IMR-90 (cell line): ENCODE results near the gene ZFR. TPM values are rescaled to one million over a fixed set of nuclear protein-coding genes. Genes with fewer than 3 reads are reported as not detected.

Experiments
- ATAC-seq: fragments of 200-7000 bp; cut with Tn5 transposase; 2 replicates; pipeline ENCODE4 v1.9.1; 2020; ENCODE audit warnings: low read depth, mild to moderate bottlenecking, moderate library complexity
- BruUV-seq: library from RNA; stranded (reverse); fragments of 400-500 nt; replicated peaks from 2 replicates; lab custom pipeline; 2021; lab: Mats Ljungman, UMichigan
- CTCF ChIA-PET: fragments of 300-600 bp; formaldehyde crosslinking; extraction: SDS; loops from one replicate; lab custom pipeline; 2021; ENCODE audit warnings: antibody characterized with exemption; lab: Yijun Ruan, JAX
- POLR2A ChIA-PET: fragments of 300-600 bp; sonication (Branson Sonifier 250); formaldehyde crosslinking; loops from one replicate; lab custom pipeline; 2022; ENCODE audit warnings: antibody characterized with exemption; ENCODE audit not compliant: unreplicated experiment; lab: Charles Lee
- DNase-seq: peaks from one replicate; pipeline ENCODE4 v3.0.0; 2013
- H2AFZ ChIP-seq: replicated peaks from 2 replicates; pipeline ENCODE3; 2013; ENCODE audit warnings: low read length, mild to moderate bottlenecking; ENCODE audit not compliant: poor library complexity
- H2AK5ac ChIP-seq: 2 replicates; pipeline ENCODE4 v1.6.1; 2013; ENCODE audit warnings: low read depth, low read length, inconsistent platforms
- H2AK9ac ChIP-seq: replicated peaks from 2 replicates; pipeline ENCODE3; 2013; ENCODE audit warnings: mild to moderate bottlenecking, low read depth, low read length, moderate library complexity; ENCODE audit not compliant: poor library complexity
- H2BK120ac ChIP-seq: 2 replicates; pipeline ENCODE4 v1.6.1; 2013; ENCODE audit warnings: low read depth, low read length, inconsistent platforms
- H2BK15ac ChIP-seq: 3 replicates; pipeline ENCODE4 v1.6.1; 2013; ENCODE audit warnings: low read depth, low read length, inconsistent platforms
- H2BK20ac ChIP-seq: 2 replicates; pipeline ENCODE4 v1.6.1; 2013; ENCODE audit warnings: low read depth, mild to moderate bottlenecking, inconsistent platforms, low read length, moderate library complexity
- H2BK5ac ChIP-seq: 2 replicates; pipeline ENCODE4 v1.6.1; 2013; ENCODE audit warnings: mild to moderate bottlenecking, low read depth, low read length, inconsistent platforms; ENCODE audit not compliant: poor library complexity, severe bottlenecking
- H3K14ac ChIP-seq: replicated peaks from 2 replicates; pipeline ENCODE4 v1.6.1; 2013; ENCODE audit warnings: low read depth, low read length, inconsistent platforms
- H3K18ac ChIP-seq: 2 replicates; pipeline ENCODE4 v1.6.1; 2013; ENCODE audit warnings: low read depth, low read length, control low read depth
- H3K23ac ChIP-seq: 2 replicates; pipeline ENCODE4 v1.6.1; 2013; ENCODE audit warnings: low read depth, low read length, inconsistent platforms
- H3K27ac ChIP-seq: 2 replicates; pipeline ENCODE4 v1.5.1; 2013; ENCODE audit warnings: mild to moderate bottlenecking, control low read depth, low read length; ENCODE audit not compliant: insufficient read depth
- H3K27me3 ChIP-seq: 2 replicates; pipeline ENCODE4 v1.6.1; 2013; ENCODE audit warnings: low read length; ENCODE audit not compliant: control insufficient read depth, insufficient read depth
- H3K36me3 ChIP-seq: 2 replicates; pipeline ENCODE4 v1.6.1; 2013; ENCODE audit warnings: low read length, mixed read lengths; ENCODE audit not compliant: control insufficient read depth, insufficient read depth
- H3K4ac ChIP-seq: 2 replicates; pipeline ENCODE4 v1.6.1; 2013; ENCODE audit warnings: low read depth, low read length, inconsistent platforms
- H3K4me1 ChIP-seq: 2 replicates; pipeline ENCODE4 v1.6.1; 2013; ENCODE audit warnings: low read length, mixed read lengths; ENCODE audit not compliant: control insufficient read depth, insufficient read depth
- H3K4me2 ChIP-seq: 2 replicates; pipeline ENCODE4 v1.6.1; 2013; ENCODE audit warnings: low read depth, mild to moderate bottlenecking, control low read depth, low read length, moderate library complexity
- H3K4me3 ChIP-seq: 2 replicates; pipeline ENCODE4 v1.5.1; 2013; ENCODE audit warnings: low read depth, mild to moderate bottlenecking, control low read depth, low read length, moderate library complexity; ENCODE audit not compliant: insufficient read depth
- H3K56ac ChIP-seq: 2 replicates; pipeline ENCODE4 v1.6.1; 2013; ENCODE audit warnings: low read length, inconsistent platforms; ENCODE audit not compliant: insufficient read depth; ENCODE audit errors: extremely low read depth
- H3K79me1 ChIP-seq, 2 experiments: 2 replicates each; pipeline ENCODE4 v1.6.1; 2013; ENCODE audit warnings: low read length in 2 of 2, inconsistent platforms in 1 of 2, low read depth in 1 of 2
- H3K9ac ChIP-seq: 2 replicates; pipeline ENCODE4 v1.6.1; 2013; ENCODE audit warnings: low read depth, low read length, control low read depth
- H3K9me1 ChIP-seq: 2 replicates; pipeline ENCODE4 v1.6.1; 2013; ENCODE audit warnings: low read length, inconsistent platforms; ENCODE audit not compliant: insufficient read depth
- H3K9me3 ChIP-seq: 2 replicates; pipeline ENCODE4 v1.6.1; 2013; ENCODE audit warnings: low read length; ENCODE audit not compliant: control insufficient read depth, insufficient read depth
- H4K20me1 ChIP-seq: 2 replicates; pipeline ENCODE4 v1.6.1; 2013; ENCODE audit warnings: low read length, inconsistent platforms; ENCODE audit not compliant: insufficient read depth
- H4K5ac ChIP-seq: 2 replicates; pipeline ENCODE4 v1.6.1; 2013; ENCODE audit warnings: mild to moderate bottlenecking, low read depth, low read length, control low read depth
- H4K8ac ChIP-seq, 2 experiments: 2 replicates each; pipeline ENCODE4 v1.6.1; 2013; ENCODE audit warnings: low read depth in 2 of 2, low read length in 2 of 2, control low read depth in 1 of 2, inconsistent platforms in 1 of 2
- H4K91ac ChIP-seq: 2 replicates; pipeline ENCODE4 v1.6.1; 2013; ENCODE audit warnings: low read depth, low read length, inconsistent platforms; ENCODE audit not compliant: insufficient read depth
- BHLHE40 ChIP-seq: fragments of 150-350 bp; IDR thresholded peaks from 2 replicates; pipeline ENCODE4 v1.6.1; 2016; ENCODE audit warnings: mild to moderate bottlenecking, low read depth, low read length
- CTCF ChIP-seq: conservative IDR thresholded peaks from 2 replicates; pipeline ENCODE4 v1.5.1; 2012; ENCODE audit warnings: mild to moderate bottlenecking, low read depth, low read length, improper control_type of control experiment
- MAFK ChIP-seq: IDR thresholded peaks from 2 replicates; pipeline ENCODE4 v1.6.1; 2012; ENCODE audit warnings: low read depth, low read length, improper control_type of control experiment
- MXI1 ChIP-seq: IDR thresholded peaks from 2 replicates; pipeline ENCODE4 v1.6.1; 2012; ENCODE audit warnings: low read depth, mild to moderate bottlenecking, low read length, moderate library complexity, borderline replicate concordance
- RAD21 ChIP-seq: IDR thresholded peaks from 2 replicates; pipeline ENCODE4 v1.6.1; 2012; ENCODE audit warnings: low read length, improper control_type of control experiment
- RCOR1 ChIP-seq: IDR thresholded peaks from 2 replicates; pipeline ENCODE4 v1.6.1; 2012; ENCODE audit warnings: mild to moderate bottlenecking, low read length, improper control_type of control experiment; ENCODE audit not compliant: insufficient replicate concordance
- RFX5 ChIP-seq: IDR thresholded peaks from 2 replicates; pipeline ENCODE4 v1.8.0; 2012; ENCODE audit warnings: low read depth, mild to moderate bottlenecking, low read length, moderate library complexity
- WGBS, 2 experiments: methylation state at CpG; one replicate each; pipeline versions ENCODE4 v1.1.5 to v1.1.7; 2013; ENCODE audit warnings: missing lambda C conversion rate in 2 of 2; ENCODE audit not compliant: insufficient read length in 1 of 2; ENCODE audit errors: extremely low coverage in 2 of 2; 5-methylcytosine and 5-hydroxymethylcytosine counted together
- dilution Hi-C: fragments of 300-500 bp; cut with HindIII; formaldehyde crosslinking; loops from one replicate; pipeline ENCODE4 v1.14.3; 2018; ENCODE audit warnings: low sequenced_read_pairs; ENCODE audit not compliant: unreplicated experiment
- in situ Hi-C: fragments of 300-500 bp; cut with MboI; formaldehyde crosslinking; loops from 3 replicates; pipeline ENCODE4 v1.14.3; 2019; ENCODE audit warnings: low sequenced_read_pairs, inconsistent platforms, mixed read lengths
- intact Hi-C: fragments of 100-400 bp; cut with micrococcal nuclease; formaldehyde crosslinking; loops from 2 replicates; pipeline ENCODE4 v1.10.0; 2022
- polyA plus RNA-seq, 3 experiments: library from polyadenylated mRNA; depleted of rRNA; stranded (reverse); fragments of >200 nt; gene quantifications; 2 replicates each; pipeline ENCODE4 v1.2.3, GENCODE V29; 2012; ENCODE audit warnings: low replicate concordance in 1 of 3
- total RNA-seq: library from RNA; depleted of rRNA; stranded (reverse); fragments of >200 nt; gene quantifications from 2 replicates; pipeline ENCODE4 v1.2.3, GENCODE V29; 2012

ZFR gene
- total and polyA plus RNA-seq, 2 of the 4 experiments (the other 2 are of a cell fraction): 30.4 to 81.4 TPM

DNA sequence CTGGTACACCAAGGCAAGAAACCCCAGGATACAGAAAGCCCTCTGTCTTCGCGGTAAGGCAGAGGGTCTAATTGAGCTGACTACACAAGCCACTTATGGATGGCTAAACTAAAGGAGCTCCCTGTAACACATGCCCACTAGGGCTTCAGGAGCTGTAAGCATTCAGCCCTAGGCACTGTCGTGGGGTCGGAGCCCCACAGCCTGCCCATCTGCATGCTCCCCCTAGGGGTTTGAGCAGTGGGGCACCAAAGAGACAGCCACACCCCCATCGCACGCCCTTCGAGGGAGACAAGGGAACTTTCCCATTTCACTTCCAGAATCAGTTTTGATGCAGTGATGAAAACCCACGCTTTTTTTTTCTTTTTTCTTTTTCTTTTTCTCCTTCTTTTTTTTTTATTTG, 120.8 kb downstream of the ZFR start:
- Histone ChIP-seq H3K18ac (no peak overlapping the region), H3K56ac (no peak overlapping the region), H3K4me3 (no peak overlapping the region), H3K27me3 (no peaks in the 10 kb centered on the region), H3K23ac (no peak overlapping the region), H3K27ac (no peak overlapping the region), H2BK20ac (no peak overlapping the region), H2BK15ac (no peak overlapping the region), H2AK9ac (no peak overlapping the region), H3K9ac (no peak overlapping the region), H3K79me1 (no peaks in the 10 kb centered on the region), H3K36me3 (no peaks in the 10 kb centered on the region), H3K9me3 (peaks cover 10% of the 10 kb centered on the region), H3K14ac (no peak overlapping the region), H3K4ac (no peak overlapping the region), H2BK5ac (no peak overlapping the region), H4K20me1 (no peaks in the 10 kb centered on the region), H4K8ac (no peak overlapping the region), H2AFZ (no peak overlapping the region), H2AK5ac (no peak overlapping the region), H3K4me1 (peaks cover 5% of the 10 kb centered on the region; the same call in 1 of the 2 replicates), H4K5ac (no peak overlapping the region), H3K9me1 (no peaks in the 10 kb centered on the region), H4K91ac (no peak overlapping the region), H3K4me2 (no peak overlapping the region), H2BK120ac (no peak overlapping the region)
- ATAC-seq: no peak
- ChIA-PET CTCF (interaction anchor here (1.0 kb wide), 1 partner anchor 91 kb away, joined by 3 read pairs; no protein-coding TSS in a partner anchor), POLR2A (no interaction called here)
- BruUV-seq: no TSS peak
- dilution Hi-C loops (no loop called here), in situ Hi-C loops (no loop called here), intact Hi-C loops (no loop called here)
- DNase-seq: no peak
- no CpG with 5 or more reads among the region's 8 CpGs for WGBS, 2 experiments
- TF ChIP-seq RAD21 (no peak), CTCF (no peak), RFX5 (no peak), MXI1 (no peak), RCOR1 (no peak), BHLHE40 (no peak), MAFK (no peak)
